ENCODE data around the gene MYCBP2. TPM values are rescaled to one million over a fixed set of nuclear protein-coding genes. Genes with fewer than 3 reads are reported as not detected.

MYCBP2 gene
- total RNA-seq: 80.7 and 106 TPM in 2 replicates

GRCh38 chr13:77326905-77327604 is at the start of gene MYCBP2:
MYCBP2 (minus strand) TSS chr13:77327094; CDS start chr13:77326775, 319 bp downstream.

GRCh38 chr13:77026861-77027621 is 299.9 kb downstream of the MYCBP2 start, which contains the start of gene FBXL3:
FBXL3 (minus strand) TSS chr13:77027159; CDS start chr13:77021860, 5,299 bp downstream.

Other genes starting within 250 kb of the MYCBP2 start
- not detected in 2 replicates for gene SCEL, start 208.6 kb upstream of the MYCBP2 start, total RNA-seq